HepG2 (cell line): ENCODE data around the gene ZBTB46. TPM values are rescaled to one million over a fixed set of nuclear protein-coding genes. Genes with fewer than 3 reads are reported as not detected.
A peak's percentile ranks its signal among the peaks of the same experiment; 100 is the strongest.

Experiments used
- EED ChIP-seq: sonication (generic); formaldehyde crosslinking; IDR thresholded peaks from 2 replicates; pipeline ENCODE4 v1.5.0; 2020; ENCODE audit warnings: mild to moderate bottlenecking, missing genetic modification reagents
- FOXP1 ChIP-seq, 2 experiments: fragments of 450-650 bp in 1 of 2; IDR thresholded peaks; 2 replicates each; pipeline ENCODE4 v1.6.1; 2017 to 2018; ENCODE audit warnings: antibody characterized with exemption in 1 of 2
- GFI1 ChIP-seq: sonication (generic); formaldehyde crosslinking; IDR thresholded peaks from 2 replicates; pipeline ENCODE4 v1.5.0; 2020; ENCODE audit warnings: missing genetic modification reagents, mild to moderate bottlenecking, borderline replicate concordance
- GTF3A ChIP-seq: sonication (generic); formaldehyde crosslinking; conservative IDR thresholded peaks from 2 replicates; pipeline ENCODE4 v1.4.0; 2020; ENCODE audit warnings: mild to moderate bottlenecking, missing genetic modification reagents
- KLF12 ChIP-seq: sonication (generic); formaldehyde crosslinking; IDR thresholded peaks from 2 replicates; pipeline ENCODE4 v1.4.0; 2020; ENCODE audit warnings: missing genetic modification reagents, borderline replicate concordance
- LCORL ChIP-seq, 2 experiments: fragments of 450-650 bp in 1 of 2; sonication (generic) in 1 of 2; formaldehyde crosslinking in 1 of 2; IDR thresholded peaks; 2 replicates each; pipeline versions ENCODE4 v1.5.0 to v1.6.1; 2017 to 2020; ENCODE audit warnings: antibody characterized with exemption in 1 of 2, missing genetic modification reagents in 1 of 2
- MBNL3 ChIP-seq: fragments of 250-450 bp; sonication (Bioruptor Pico); conservative IDR thresholded peaks from 2 replicates; pipeline ENCODE4 v1.8.0; 2022; ENCODE audit warnings: mild to moderate bottlenecking, inconsistent platforms
- NCOA5 ChIP-seq: sonication (generic); formaldehyde crosslinking; IDR thresholded peaks from 2 replicates; pipeline ENCODE4 v1.4.0; 2020; ENCODE audit warnings: missing genetic modification reagents
- NONO ChIP-seq, 2 experiments: fragments of 450-650 bp in 1 of 2; sonication (generic) in 1 of 2; formaldehyde crosslinking in 1 of 2; IDR thresholded peaks in 1 of 2; conservative IDR thresholded peaks in 1 of 2; 2 replicates each; pipeline versions ENCODE4 v1.6.1 to v1.8.0; 2017 to 2022; ENCODE audit warnings: mild to moderate bottlenecking in 1 of 2, missing genetic modification reagents in 1 of 2, moderate library complexity in 1 of 2
- RCOR2 ChIP-seq: IDR thresholded peaks from 2 replicates; pipeline ENCODE4 v1.6.1; 2016; ENCODE audit warnings: missing biosample characterization, missing genetic modification reagents
- SP5 ChIP-seq: IDR thresholded peaks from 2 replicates; pipeline ENCODE4 v1.6.1; 2016; ENCODE audit warnings: low read depth, borderline replicate concordance
- SRSF9 ChIP-seq: fragments of 200-400 bp; formaldehyde crosslinking; IDR thresholded peaks from 2 replicates; pipeline ENCODE4 v1.6.1; 2018; ENCODE audit warnings: borderline replicate concordance, mild to moderate bottlenecking, low read depth, low read length; ENCODE audit not compliant: insufficient read depth, poor library complexity, severe bottlenecking
- ZNF567 ChIP-seq: sonication (generic); formaldehyde crosslinking; IDR thresholded peaks from 2 replicates; pipeline ENCODE4 v1.8.1; 2023; ENCODE audit warnings: mild to moderate bottlenecking, missing genetic modification reagents, borderline replicate concordance
- polyA plus RNA-seq, 8 experiments: library from polyadenylated mRNA; depleted of rRNA in 3 of 8; stranded (reverse) in 7 of 8; unstranded in 1 of 8; fragments of >200 nt; fragmentation: Illumina TruSeq in 4 of 8; extraction: Trizol in 4 of 8; gene quantifications; 2 replicates each; pipeline versions ENCODE4 v1.2.1 to v1.2.3, GENCODE V29; 2011 to 2016; ENCODE audit warnings: low read depth in 4 of 8, missing spikeins in 1 of 8, mixed read lengths in 1 of 8; ENCODE audit not compliant: insufficient read depth in 1 of 8
- total RNA-seq, 5 experiments: library from RNA; depleted of rRNA; stranded (reverse); fragments of >200 nt; fragmentation: Illumina TruSeq; extraction: Trizol; gene quantifications; 2 replicates each; pipeline ENCODE4 v1.2.3, GENCODE V29; 2016; ENCODE audit warnings: low read depth in 1 of 5
- TF ChIP-seq, protein P1 (sequence below): sonication (generic); formaldehyde crosslinking; IDR thresholded peaks from 2 replicates; pipeline ENCODE4 v1.8.1; 2023; ENCODE audit warnings: mild to moderate bottlenecking, missing genetic modification reagents
- TF ChIP-seq, protein P2 (sequence below): sonication (generic); formaldehyde crosslinking; IDR thresholded peaks from 2 replicates; pipeline ENCODE4 v1.5.1; 2020; ENCODE audit warnings: missing genetic modification reagents, mild to moderate bottlenecking, borderline replicate concordance
- TF ChIP-seq, protein P3 (sequence below): sonication (generic); formaldehyde crosslinking; IDR thresholded peaks from 2 replicates; pipeline ENCODE4 v1.4.0; 2020; ENCODE audit warnings: missing genetic modification reagents
- TF ChIP-seq, protein P4 (sequence below): IDR thresholded peaks from 2 replicates; pipeline ENCODE4 v1.6.1; 2016
- TF ChIP-seq, protein P5 (sequence below): IDR thresholded peaks from 2 replicates; pipeline ENCODE4 v1.6.1; 2016; ENCODE audit warnings: mild to moderate bottlenecking

ZBTB46 gene
- total and polyA plus RNA-seq, 2 of the 13 experiments (the other 11 are each of a cell fraction or from before 2014, with no cell fraction given) = 1.6 to 13.5 TPM

DNA sequence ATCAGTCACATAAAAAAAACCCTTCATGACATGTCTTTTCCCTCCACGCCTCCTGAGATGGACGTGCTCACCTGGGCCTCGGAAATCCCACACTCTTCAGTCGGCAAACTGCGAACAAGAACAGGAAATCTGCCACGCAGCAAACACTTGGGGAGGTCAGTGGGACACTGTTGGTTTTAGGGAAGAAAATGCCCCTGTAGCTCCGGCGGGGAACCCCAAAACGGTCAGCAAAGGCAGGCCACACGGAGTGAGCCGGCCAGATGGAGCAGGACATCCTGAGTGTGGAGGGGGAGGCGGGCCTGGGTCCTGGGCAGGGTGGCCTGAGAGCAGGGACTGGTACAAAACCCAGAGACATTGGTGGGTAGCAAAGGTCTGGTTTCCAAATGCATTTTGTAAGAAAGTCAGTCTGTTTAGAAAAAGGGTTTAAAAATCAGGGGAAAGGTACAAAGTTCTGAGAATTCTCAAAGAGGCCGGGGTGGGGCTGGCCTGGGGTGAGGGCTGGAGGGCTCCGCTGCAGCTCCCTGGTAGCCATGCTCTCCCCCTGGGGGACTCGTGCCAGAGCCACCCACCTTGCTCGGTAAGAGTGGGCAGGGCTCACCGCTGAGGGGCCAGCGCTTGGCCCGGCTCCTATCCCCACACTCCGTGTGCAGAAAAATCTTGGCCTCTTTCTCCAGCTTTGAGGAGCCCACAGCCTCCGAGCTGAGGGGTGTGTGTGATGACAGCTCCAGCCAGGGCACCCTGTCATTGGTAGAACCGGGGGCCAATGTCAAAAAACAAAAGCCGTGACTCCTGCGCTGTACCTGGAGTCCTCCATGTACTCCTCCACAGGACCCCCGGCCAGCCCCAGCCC, 86.3 kb downstream of the ZBTB46 start (continued):
- TF ChIP-seq NCOA5 (CRISPR knock-in tag) (no peak), GTF3A (CRISPR knock-in tag) (peak; percentile 57; the same call in 1 of the 2 replicates), MBNL3 (CRISPR knock-in tag) (no peak), ZNF567 (CRISPR knock-in tag) (no peak), LCORL (IDR thresholded peaks at IDR 0.05) (no peak), LCORL (CRISPR knock-in tag; IDR thresholded peaks at IDR 0.05) (peak; percentile 83; the same call in 1 of the 2 replicates), GFI1 (CRISPR knock-in tag) (no peak), FOXP1 (IDR thresholded peaks at IDR 0.05) (no peak), FOXP1 (CRISPR knock-in tag; IDR thresholded peaks at IDR 0.05) (no peak), KLF12 (CRISPR knock-in tag) (no peak; the same call in 1 of the 2 replicates), NONO (IDR thresholded peaks at IDR 0.05) (no peak), NONO (CRISPR knock-in tag; conservative IDR thresholded peaks at IDR 0.05) (peak; percentile 59; the same call in 1 of the 2 replicates), SP5 (CRISPR knock-in tag) (no peak), RCOR2 (CRISPR knock-in tag) (no peak), SRSF9 (no peak), EED (no peak)
- TF ChIP-seq, protein P1, sequence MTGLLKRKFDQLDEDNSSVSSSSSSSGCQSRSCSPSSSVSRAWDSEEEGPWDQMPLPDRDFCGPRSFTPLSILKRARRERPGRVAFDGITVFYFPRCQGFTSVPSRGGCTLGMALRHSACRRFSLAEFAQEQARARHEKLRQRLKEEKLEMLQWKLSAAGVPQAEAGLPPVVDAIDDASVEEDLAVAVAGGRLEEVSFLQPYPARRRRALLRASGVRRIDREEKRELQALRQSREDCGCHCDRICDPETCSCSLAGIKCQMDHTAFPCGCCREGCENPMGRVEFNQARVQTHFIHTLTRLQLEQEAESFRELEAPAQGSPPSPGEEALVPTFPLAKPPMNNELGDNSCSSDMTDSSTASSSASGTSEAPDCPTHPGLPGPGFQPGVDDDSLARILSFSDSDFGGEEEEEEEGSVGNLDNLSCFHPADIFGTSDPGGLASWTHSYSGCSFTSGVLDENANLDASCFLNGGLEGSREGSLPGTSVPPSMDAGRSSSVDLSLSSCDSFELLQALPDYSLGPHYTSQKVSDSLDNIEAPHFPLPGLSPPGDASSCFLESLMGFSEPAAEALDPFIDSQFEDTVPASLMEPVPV = no peak
- TF ChIP-seq, protein P2, sequence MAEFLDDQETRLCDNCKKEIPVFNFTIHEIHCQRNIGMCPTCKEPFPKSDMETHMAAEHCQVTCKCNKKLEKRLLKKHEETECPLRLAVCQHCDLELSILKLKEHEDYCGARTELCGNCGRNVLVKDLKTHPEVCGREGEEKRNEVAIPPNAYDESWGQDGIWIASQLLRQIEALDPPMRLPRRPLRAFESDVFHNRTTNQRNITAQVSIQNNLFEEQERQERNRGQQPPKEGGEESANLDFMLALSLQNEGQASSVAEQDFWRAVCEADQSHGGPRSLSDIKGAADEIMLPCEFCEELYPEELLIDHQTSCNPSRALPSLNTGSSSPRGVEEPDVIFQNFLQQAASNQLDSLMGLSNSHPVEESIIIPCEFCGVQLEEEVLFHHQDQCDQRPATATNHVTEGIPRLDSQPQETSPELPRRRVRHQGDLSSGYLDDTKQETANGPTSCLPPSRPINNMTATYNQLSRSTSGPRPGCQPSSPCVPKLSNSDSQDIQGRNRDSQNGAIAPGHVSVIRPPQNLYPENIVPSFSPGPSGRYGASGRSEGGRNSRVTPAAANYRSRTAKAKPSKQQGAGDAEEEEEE (CRISPR knock-in tag) = no peak
- TF ChIP-seq, protein P3, sequence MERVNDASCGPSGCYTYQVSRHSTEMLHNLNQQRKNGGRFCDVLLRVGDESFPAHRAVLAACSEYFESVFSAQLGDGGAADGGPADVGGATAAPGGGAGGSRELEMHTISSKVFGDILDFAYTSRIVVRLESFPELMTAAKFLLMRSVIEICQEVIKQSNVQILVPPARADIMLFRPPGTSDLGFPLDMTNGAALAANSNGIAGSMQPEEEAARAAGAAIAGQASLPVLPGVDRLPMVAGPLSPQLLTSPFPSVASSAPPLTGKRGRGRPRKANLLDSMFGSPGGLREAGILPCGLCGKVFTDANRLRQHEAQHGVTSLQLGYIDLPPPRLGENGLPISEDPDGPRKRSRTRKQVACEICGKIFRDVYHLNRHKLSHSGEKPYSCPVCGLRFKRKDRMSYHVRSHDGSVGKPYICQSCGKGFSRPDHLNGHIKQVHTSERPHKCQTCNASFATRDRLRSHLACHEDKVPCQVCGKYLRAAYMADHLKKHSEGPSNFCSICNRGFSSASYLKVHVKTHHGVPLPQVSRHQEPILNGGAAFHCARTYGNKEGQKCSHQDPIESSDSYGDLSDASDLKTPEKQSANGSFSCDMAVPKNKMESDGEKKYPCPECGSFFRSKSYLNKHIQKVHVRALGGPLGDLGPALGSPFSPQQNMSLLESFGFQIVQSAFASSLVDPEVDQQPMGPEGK (CRISPR knock-in tag) = no peak; the same call in 1 of the 2 replicates
- TF ChIP-seq, protein P4, sequence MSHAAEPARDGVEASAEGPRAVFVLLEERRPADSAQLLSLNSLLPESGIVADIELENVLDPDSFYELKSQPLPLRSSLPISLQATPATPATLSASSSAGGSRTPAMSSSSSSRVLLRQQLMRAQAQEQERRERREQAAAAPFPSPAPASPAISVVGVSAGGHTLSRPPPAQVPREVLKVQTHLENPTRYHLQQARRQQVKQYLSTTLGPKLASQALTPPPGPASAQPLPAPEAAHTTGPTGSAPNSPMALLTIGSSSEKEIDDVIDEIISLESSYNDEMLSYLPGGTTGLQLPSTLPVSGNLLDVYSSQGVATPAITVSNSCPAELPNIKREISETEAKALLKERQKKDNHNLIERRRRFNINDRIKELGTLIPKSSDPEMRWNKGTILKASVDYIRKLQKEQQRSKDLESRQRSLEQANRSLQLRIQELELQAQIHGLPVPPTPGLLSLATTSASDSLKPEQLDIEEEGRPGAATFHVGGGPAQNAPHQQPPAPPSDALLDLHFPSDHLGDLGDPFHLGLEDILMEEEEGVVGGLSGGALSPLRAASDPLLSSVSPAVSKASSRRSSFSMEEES = no peak
- TF ChIP-seq, protein P5, sequence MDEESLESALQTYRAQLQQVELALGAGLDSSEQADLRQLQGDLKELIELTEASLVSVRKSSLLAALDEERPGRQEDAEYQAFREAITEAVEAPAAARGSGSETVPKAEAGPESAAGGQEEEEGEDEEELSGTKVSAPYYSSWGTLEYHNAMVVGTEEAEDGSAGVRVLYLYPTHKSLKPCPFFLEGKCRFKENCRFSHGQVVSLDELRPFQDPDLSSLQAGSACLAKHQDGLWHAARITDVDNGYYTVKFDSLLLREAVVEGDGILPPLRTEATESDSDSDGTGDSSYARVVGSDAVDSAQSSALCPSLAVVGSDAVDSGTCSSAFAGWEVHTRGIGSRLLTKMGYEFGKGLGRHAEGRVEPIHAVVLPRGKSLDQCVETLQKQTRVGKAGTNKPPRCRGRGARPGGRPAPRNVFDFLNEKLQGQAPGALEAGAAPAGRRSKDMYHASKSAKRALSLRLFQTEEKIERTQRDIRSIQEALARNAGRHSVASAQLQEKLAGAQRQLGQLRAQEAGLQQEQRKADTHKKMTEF (CRISPR knock-in tag) = no peak
